HG02798 (cell line): ENCODE data around the gene GCLC.
"Not testable (repeated sequence)": the region's sequence is repeated elsewhere in the genome, so short reads cannot be mapped to it uniquely, and the experiment has no call there.

Experiments used
- ATAC-seq: cut with Tn5 transposase; IDR thresholded peaks from one replicate; pipeline ENCODE4 v1.9.1; 2021; ENCODE audit warnings: mild to moderate bottlenecking; ENCODE audit not compliant: unreplicated experiment, poor library complexity

The GCLC gene

GRCh38 chr6:53544470-53545308, at the start of gene GCLC:
Gene GCLC, minus strand, starts transcription at chr6:53545101. Its CDS starts 456 bp downstream, at chr6:53544645.
- ATAC-seq = peak; percentile 67

GRCh38 chr6:53594596-53594995, 49.7 kb upstream of the GCLC start:
- no peak for ATAC-seq

- no peak for ATAC-seq
These were observed 48.1 kb upstream of the GCLC start for GRCh38 chr6:53593001-53593488.

- ATAC-seq = no peak
These were observed 47.0 kb upstream of the GCLC start for GRCh38 chr6:53591873-53592272.

GRCh38 chr6:53588816-53589509, 44.1 kb upstream of the GCLC start:
- no peak for ATAC-seq

- no peak for ATAC-seq
These were observed 42.4 kb upstream of the GCLC start for GRCh38 chr6:53587291-53587690.

GRCh38 chr6:53585208-53585900, 40.5 kb upstream of the GCLC start:
- no peak for ATAC-seq

GRCh38 chr6:53584726-53585125, 39.8 kb upstream of the GCLC start:
- ATAC-seq = no peak

- ATAC-seq = no peak
These were observed 38.5 kb upstream of the GCLC start for GRCh38 chr6:53583451-53583850.

GRCh38 chr6:53582963-53583362, 38.1 kb upstream of the GCLC start:
- no peak for ATAC-seq

- no peak for ATAC-seq
These were observed 37.0 kb upstream of the GCLC start for GRCh38 chr6:53581856-53582255.

GRCh38 chr6:53581173-53581773, 36.4 kb upstream of the GCLC start:
- ATAC-seq = no peak

GRCh38 chr6:53579338-53579737, 34.4 kb upstream of the GCLC start:
- ATAC-seq = no peak

- no peak for ATAC-seq
These were observed 33.5 kb upstream of the GCLC start for GRCh38 chr6:53578371-53578770.

- no peak for ATAC-seq
These were observed 28.4 kb upstream of the GCLC start for GRCh38 chr6:53573299-53573698.

GRCh38 chr6:53572379-53572778, 27.5 kb upstream of the GCLC start:
- ATAC-seq = not testable (repeated sequence)

- no peak for ATAC-seq
These were observed 24.1 kb upstream of the GCLC start for GRCh38 chr6:53568776-53569616.

GRCh38 chr6:53567701-53568100, 22.8 kb upstream of the GCLC start:
- ATAC-seq = no peak

- no peak for ATAC-seq
These were observed 21.9 kb upstream of the GCLC start for GRCh38 chr6:53566755-53567154.

GRCh38 chr6:53565886-53566285, 21.0 kb upstream of the GCLC start:
- ATAC-seq = no peak
